OCI-M2 (cell line): Measurements from ENCODE around the gene POP4.

Source experiments
- DNase-seq: peaks from one replicate; lab custom pipeline; 2025; ENCODE audit not compliant: unreplicated experiment; lab: John Stamatoyannopoulos, UW

POP4 gene

DNA sequence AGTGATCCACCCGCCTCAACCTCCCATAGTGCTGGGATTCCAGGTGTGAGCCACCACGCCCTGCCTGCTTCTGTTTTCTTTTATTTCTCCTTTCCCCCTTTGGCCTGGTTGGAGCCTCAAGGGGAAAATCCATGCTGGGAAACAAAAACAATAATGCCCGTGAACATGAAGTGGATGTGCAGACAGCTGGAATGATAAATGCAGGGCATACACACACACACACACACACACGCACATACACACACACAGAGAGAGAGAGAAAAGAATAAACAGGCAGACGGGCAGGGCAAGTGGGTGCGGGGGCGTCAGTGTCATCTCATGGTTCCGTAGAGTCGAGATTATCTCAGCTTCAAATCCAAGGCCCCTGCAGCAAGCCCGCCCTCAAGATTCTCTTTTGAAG is 54.8 kb downstream of the POP4 start:
- DNase-seq: peak; percentile 87

DNA sequence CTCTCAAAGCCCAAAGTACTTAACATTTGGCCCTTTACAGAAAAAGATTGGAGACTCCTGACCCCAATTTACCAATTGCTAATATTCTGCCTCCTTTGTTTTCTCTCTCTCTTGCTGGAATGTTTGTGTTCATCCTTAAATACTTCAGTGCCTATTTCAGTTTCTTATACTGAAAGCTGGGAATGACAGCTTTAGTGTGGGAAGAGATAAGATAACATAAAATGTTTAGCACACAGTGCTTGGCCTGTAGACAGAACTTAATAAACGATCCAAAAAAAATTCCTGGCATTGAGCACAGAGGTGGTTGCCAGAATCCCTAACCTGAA is 56.2 kb downstream of the POP4 start:
- DNase-seq: peak; percentile 91

DNA sequence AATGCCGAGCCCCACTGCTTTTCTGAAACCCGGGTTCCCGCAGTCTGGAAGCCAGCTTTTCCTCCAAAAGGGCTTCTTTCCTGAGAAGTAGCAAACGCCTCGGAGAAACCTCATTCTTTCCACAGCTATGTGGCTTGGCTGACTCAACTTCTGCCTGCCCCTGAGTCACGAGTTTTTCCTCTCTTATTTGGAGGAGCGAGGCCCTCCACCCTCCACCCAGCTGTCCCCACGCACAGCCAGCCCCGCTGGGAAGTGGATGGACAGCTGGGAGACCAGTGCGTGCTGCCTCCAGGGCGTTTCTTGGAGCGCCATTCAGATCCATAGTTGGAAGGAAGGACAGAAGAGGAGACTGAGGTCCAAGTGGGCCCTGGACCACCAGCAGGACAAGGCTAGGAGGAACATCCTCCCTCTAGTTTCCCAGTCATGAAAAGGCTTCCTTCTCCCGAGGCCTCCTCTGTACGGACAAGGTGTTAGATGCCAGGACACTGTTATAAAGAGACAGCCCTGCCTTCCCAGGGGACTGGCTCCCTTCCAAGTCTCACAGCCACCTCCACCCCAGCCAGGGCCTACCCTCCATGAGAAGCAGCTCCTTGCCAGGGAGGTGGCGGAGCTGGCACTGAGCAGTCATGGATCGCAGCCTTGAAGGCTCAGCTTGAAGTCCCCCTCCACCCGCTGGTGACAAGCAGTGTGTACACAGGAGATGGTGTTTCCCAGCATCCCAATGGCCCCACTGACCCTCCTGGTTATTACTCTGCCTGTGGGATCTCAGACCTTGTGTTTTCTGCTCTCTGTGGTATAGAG is 56.7 kb downstream of the POP4 start:
- peak; percentile 91 for DNase-seq

DNA sequence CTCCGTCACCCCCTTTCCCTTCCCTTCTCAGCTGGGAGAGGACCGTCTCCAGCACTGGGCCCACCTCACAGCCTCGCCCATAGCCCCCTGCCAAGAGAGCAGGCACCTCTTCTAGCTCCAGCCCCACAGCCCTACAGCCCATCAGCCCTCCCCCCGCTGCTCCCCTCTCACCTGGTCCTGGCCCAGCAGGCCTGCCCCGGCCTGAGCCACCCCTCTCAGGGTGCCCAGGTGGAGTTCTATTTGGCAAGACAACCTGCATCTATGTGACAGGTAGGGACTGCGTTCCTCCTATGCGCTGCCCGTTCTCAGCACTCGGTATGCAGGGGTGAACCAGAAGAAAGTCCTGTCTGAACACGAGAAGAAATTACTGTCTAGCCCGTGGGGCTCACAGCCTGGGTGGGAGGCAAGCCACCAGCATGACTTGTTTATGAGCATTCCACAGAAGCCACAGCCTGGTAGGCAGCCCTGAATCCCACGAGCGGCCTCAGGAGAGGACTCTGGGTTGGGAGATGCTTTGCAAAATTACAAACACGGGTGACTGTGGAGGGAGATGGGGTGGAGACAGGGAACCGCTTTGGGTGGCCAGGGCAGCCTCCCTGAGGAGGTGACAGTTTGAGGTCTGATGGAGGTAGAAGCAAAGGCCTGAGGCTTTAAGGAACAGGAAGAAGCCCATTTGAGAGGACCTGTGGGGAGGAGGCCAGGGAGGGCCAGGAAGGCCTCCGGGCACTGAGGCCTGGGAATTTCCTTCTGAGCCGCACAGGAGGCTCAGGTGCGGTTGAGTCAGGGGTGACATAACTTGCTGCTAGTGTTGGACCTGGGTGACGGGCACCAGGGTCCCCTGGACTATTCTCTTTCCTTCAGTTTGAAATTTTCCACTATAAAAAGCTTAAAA is 58.0 kb downstream of the POP4 start:
- no peak for DNase-seq

DNA sequence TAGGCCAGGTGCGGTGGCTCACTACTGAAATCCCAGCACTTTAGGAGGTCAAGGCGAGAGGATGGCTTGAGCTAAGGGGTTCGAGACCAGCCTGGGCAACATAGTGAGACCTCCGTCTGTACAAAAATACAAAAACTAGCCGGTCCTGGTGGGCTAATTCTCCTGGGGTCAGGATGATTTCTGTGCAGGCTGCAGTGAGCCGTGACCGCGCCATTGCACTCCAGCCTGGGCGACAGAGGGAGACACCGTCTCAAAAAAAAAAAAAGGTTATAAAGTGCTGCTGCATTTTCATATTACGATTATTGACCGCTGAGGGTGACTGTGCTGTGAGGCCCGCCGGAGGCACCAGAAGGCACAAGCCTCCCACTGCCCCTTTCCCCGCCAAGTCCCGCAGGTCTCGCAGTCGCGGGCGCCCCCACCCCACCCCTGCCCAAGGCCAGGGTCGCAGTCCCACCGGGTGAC is 58.7 kb downstream of the POP4 start:
- DNase-seq: no peak

DNA sequence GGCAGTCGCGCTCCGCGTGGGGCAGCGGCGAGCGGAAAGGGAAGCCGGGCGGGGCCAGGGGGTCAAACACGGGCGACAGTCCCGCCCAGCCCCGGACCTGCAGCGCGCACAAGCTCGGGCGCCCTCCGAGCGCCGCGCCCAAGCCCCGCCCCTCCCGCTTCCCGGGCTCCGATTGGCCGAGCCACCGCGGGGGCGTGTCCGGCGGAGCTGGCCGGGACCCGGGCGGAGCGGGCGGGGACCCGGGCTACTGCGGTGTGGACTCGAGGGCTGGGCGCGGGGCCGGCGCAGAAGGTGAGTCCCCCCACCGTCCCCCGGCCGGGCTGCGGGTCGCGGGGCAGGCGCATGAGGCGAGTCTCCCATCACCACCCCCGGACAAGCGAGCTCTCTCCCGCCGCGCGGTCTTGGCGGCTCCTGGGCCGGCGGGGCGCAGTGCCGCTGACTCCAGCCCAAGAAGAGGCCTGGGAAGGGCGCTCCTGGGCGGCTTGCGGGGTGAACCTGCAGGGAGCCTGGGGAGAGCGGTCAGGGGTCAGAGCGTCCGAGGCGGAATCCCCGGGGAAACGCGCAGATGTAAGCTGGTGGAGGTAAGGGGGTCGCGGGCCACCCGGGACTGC is 59.2 kb downstream of the POP4 start, which contains the start of gene PLEKHF1:
PLEKHF1 (plus strand) TSS at position 247 of the 611 bp plus-strand sequence. CDS start 8,379 bp downstream, outside the sequence.
- peak; percentile 98 for DNase-seq

DNA sequence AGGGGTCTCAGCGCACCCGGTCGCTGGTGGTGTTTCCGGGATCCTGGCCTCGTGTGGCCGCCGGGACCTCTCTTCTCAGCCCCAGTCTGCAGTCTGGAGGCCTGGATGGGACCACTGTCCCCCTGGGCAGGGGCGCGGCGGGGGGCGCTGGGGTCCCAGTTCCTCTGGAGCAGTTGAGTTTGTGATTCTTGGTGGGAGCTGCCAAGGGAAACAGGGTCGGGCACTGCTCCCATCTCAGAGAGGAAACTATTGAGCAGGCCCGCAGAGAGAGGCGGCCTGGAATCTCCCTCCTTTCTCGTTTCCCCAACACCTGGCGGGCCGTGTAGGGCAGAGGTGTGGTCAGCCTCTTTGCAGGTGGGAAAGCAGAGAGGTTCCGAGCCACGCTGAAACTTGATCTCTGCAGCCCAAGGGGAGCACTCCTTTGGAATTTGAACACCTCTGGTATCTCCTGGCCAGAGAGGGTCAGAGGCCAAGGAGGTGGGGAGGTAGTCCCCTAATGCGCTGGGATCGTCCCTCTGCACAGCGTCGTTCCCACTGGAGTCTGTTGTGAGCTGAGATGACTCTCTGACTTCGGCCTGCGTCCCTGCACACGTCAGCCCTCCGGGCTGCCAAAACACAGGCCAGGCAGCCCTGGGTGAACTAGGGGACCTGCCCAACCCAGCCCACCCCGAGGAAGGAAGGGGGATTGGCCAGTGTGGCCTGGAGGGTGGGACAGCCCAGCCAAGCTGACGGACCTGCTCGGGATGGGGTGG is 59.9 kb downstream of the POP4 start:
- no peak for DNase-seq
